ENCODE measurements around the gene ARRDC5. TPM values are rescaled to one million over a fixed set of nuclear protein-coding genes. Genes with fewer than 3 reads are reported as not detected.

ARRDC5 gene
- total and polyA plus RNA-seq, 2 experiments from 2014 or later, result not detected

DNA sequence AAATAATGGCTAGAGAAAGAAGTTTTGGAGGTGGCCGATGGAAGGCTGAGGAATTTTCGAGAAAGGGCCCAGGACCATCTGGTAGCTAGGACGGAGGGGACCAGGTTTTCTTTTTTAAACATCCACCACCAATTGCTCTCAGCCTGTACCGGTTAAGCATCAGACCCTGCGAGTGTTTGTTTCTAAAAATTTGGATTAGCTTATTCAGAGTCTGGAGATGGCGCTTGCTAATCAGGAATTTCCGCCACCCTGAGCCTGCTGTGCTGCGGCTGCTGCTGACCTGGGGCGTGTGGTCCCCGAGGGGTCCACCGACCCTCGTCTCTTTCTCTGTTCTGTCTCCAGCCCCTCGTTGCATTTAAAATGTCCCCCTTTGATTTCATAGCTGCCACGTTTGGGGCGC, 8.6 kb upstream of the ARRDC5 start:
- H3K4me1 ChIP-seq (ENCODE audit: insufficient read depth), result peaks cover 24% of the 10 kb centered on the region
- no peaks in the 10 kb centered on the region for H4K20me1 ChIP-seq (ENCODE audit: insufficient read depth, poor library complexity, severe bottlenecking)
- H3K36me3 ChIP-seq (replicated peaks; ENCODE audit: insufficient read depth, low read depth), result no peaks in the 10 kb centered on the region
- no peaks in the 10 kb centered on the region for H3K9me3 ChIP-seq (ENCODE audit: low read depth)
- 78% methylated on average over 15 of the region's 15 CpGs for WGBS (ENCODE audit: low lambda C conversion rate, missing lambda C conversion rate)
- H3K4me3 ChIP-seq, result no peak overlapping the region
- no peaks in the 10 kb centered on the region for H3K27me3 ChIP-seq
- peak overlapping the region; percentile 55 for H3K27ac ChIP-seq
- no peaks in the 10 kb centered on the region for H3K9me2 ChIP-seq (replicated peaks; ENCODE audit: insufficient read depth)
- H3K79me2 ChIP-seq, result peaks cover 29% of the 10 kb centered on the region
- no peak for DNase-seq (ENCODE audit: low spot score)
- peak overlapping the region; percentile 99 for H3K4me2 ChIP-seq
- peak overlapping the region; percentile 58 for H2AFZ ChIP-seq
- no peak for TF ChIP-seq EZH2phosphoT487 (IDR thresholded peaks at IDR 0.05; ENCODE audit: low read depth, severe bottlenecking, unreplicated experiment)
- no peak for TF ChIP-seq EZH2 (IDR thresholded peaks at IDR 0.05; ENCODE audit: borderline replicate concordance)
- TF ChIP-seq, protein P1, sequence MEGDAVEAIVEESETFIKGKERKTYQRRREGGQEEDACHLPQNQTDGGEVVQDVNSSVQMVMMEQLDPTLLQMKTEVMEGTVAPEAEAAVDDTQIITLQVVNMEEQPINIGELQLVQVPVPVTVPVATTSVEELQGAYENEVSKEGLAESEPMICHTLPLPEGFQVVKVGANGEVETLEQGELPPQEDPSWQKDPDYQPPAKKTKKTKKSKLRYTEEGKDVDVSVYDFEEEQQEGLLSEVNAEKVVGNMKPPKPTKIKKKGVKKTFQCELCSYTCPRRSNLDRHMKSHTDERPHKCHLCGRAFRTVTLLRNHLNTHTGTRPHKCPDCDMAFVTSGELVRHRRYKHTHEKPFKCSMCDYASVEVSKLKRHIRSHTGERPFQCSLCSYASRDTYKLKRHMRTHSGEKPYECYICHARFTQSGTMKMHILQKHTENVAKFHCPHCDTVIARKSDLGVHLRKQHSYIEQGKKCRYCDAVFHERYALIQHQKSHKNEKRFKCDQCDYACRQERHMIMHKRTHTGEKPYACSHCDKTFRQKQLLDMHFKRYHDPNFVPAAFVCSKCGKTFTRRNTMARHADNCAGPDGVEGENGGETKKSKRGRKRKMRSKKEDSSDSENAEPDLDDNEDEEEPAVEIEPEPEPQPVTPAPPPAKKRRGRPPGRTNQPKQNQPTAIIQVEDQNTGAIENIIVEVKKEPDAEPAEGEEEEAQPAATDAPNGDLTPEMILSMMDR (IDR thresholded peaks at IDR 0.05; ENCODE audit: poor library complexity), result no peak

DNA sequence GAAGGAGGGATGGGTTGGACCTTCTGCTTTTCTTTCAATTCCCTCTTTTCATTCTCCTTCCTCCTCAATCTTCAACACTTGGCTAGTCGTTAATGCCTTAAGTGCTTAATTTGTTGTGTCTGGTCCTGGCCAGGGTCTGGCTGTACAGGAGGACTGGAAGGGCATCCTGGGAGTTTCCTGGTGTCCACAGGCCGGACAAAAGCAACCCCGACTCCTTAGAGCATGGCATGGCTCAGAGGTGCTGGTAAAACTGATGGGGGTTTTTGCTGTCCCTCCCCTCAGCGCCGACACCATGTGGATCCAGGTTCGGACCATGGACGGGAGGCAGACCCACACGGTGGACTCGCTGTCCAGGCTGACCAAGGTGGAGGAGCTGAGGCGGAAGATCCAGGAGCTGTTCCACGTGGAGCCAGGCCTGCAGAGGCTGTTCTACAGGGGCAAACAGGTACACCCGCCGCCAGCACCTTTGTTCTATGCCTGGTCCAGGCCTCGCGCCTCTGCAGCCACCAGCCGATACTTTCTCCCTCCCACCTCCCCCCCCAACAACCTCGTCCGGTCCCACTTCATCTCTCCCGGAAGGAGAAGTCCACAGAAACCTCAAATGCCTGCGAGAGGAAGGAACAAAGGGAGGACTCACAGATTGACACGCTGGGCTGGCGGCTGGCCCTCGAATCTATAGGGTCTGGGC, 8.0 kb upstream of the ARRDC5 start:
- H2AFZ ChIP-seq, result peak overlapping the region; percentile 58
- no peaks in the 10 kb centered on the region for H3K27me3 ChIP-seq
- 32% methylated on average over 19 of the region's 23 CpGs for WGBS (ENCODE audit: low lambda C conversion rate, missing lambda C conversion rate)
- TF ChIP-seq EZH2phosphoT487 (IDR thresholded peaks at IDR 0.05; ENCODE audit: low read depth, severe bottlenecking, unreplicated experiment) (no peak), EZH2 (IDR thresholded peaks at IDR 0.05; ENCODE audit: borderline replicate concordance) (no peak)
- TF ChIP-seq, protein P1 (IDR thresholded peaks at IDR 0.05; ENCODE audit: poor library complexity), result no peak
- no peaks in the 10 kb centered on the region for H4K20me1 ChIP-seq (ENCODE audit: insufficient read depth, poor library complexity, severe bottlenecking)
- H3K4me3 ChIP-seq, result peak overlapping the region; percentile 76
- H3K36me3 ChIP-seq (replicated peaks; ENCODE audit: insufficient read depth, low read depth), result no peaks in the 10 kb centered on the region
- H3K4me2 ChIP-seq, result peak overlapping the region; percentile 99
- H3K4me1 ChIP-seq (ENCODE audit: insufficient read depth), result peaks cover 22% of the 10 kb centered on the region
- no peaks in the 10 kb centered on the region for H3K9me2 ChIP-seq (replicated peaks; ENCODE audit: insufficient read depth)
- DNase-seq (ENCODE audit: low spot score), result no peak
- H3K9me3 ChIP-seq (ENCODE audit: low read depth), result no peaks in the 10 kb centered on the region
- H3K79me2 ChIP-seq, result peaks cover 23% of the 10 kb centered on the region
- H3K27ac ChIP-seq, result peak overlapping the region; percentile 55

DNA sequence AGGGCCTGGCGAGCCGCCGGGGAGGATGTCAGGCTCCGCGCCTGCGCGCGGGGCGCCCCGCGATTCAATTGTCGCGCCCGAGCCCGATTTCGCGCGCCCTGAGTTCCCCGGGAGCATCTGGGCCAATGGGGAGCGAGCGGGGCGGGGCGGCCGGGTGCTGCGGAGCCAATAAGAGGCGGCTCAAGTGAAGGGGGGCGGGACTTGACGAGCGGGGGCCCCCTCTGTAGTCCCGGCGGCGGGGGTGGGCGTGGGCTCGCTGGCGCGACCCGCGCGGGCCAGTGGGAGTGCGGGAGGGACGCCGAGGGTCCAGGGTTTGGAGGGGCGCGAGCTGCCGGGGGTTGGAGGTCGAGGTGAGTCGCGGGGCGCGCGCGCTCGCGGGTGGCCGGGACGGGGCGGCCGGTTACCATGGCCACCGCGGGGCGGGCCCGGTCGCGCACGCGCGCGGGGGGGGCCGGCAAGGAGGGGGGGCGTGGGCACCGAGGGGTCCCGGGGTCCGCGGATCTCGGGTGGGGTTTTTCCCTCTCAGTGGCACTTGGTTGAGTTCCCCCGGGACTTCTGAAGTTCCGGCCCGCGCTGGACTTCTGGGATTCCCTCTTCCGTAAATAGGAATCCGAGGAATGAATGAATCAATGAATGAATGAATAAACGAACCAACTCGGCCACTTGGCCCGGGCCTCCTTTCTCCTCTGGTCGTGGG, 7.3 kb upstream of the ARRDC5 start:
- H3K79me2 ChIP-seq, result peaks cover 21% of the 10 kb centered on the region
- DNase-seq (ENCODE audit: low spot score), result peak; percentile 96
- TF ChIP-seq, protein P1 (IDR thresholded peaks at IDR 0.05; ENCODE audit: poor library complexity), result no peak
- TF ChIP-seq EZH2 (IDR thresholded peaks at IDR 0.05; ENCODE audit: borderline replicate concordance), result no peak
- no peak for TF ChIP-seq EZH2phosphoT487 (IDR thresholded peaks at IDR 0.05; ENCODE audit: low read depth, severe bottlenecking, unreplicated experiment)
- H2AFZ ChIP-seq, result peak overlapping the region; percentile 63
- H3K9me3 ChIP-seq (ENCODE audit: low read depth), result no peaks in the 10 kb centered on the region
- H3K36me3 ChIP-seq (replicated peaks; ENCODE audit: insufficient read depth, low read depth), result no peaks in the 10 kb centered on the region
- no peaks in the 10 kb centered on the region for H4K20me1 ChIP-seq (ENCODE audit: insufficient read depth, poor library complexity, severe bottlenecking)
- no peak overlapping the region for H3K27ac ChIP-seq
- H3K4me3 ChIP-seq, result peak overlapping the region; percentile 76
- H3K4me1 ChIP-seq (ENCODE audit: insufficient read depth), result peaks cover 18% of the 10 kb centered on the region
- no peaks in the 10 kb centered on the region for H3K9me2 ChIP-seq (replicated peaks; ENCODE audit: insufficient read depth)
- H3K27me3 ChIP-seq, result no peaks in the 10 kb centered on the region
- H3K4me2 ChIP-seq, result peak overlapping the region; percentile 99
- under 1% methylated on average over 27 of the region's 85 CpGs for WGBS (ENCODE audit: low lambda C conversion rate, missing lambda C conversion rate)

Measured in hepatocyte (in vitro differentiated cells).